Karpas-422 (cell line): Measurements from ENCODE around the gene USP20. TPM values are rescaled to one million over a fixed set of nuclear protein-coding genes. Genes with fewer than 3 reads are reported as not detected.

Experiments used
- DNase-seq: peaks from one replicate; pipeline ENCODE4 v3.0.0-alpha.2; 2015
- H2AFZ ChIP-seq: fragments of 200-600 bp; sonication (generic); 2 replicates; pipeline ENCODE4 v1.6.1; 2014; ENCODE audit warnings: antibody characterized with exemption, low read length, mixed read lengths
- H3K27ac ChIP-seq: fragments of 200-600 bp; sonication (generic); 2 replicates; pipeline ENCODE4 v1.5.1; 2014; ENCODE audit warnings: mild to moderate bottlenecking, low read length, moderate library complexity
- H3K27me3 ChIP-seq: fragments of 200-600 bp; sonication (generic); 2 replicates; pipeline ENCODE4 v1.6.1; 2014; ENCODE audit warnings: low read length, mixed read lengths
- H3K36me3 ChIP-seq: fragments of 200-600 bp; sonication (generic); 2 replicates; pipeline ENCODE4 v1.6.1; 2014; ENCODE audit warnings: low read length, mixed read lengths; ENCODE audit not compliant: insufficient read depth
- H3K4me1 ChIP-seq: fragments of 200-600 bp; sonication (generic); 2 replicates; pipeline ENCODE4 v1.6.1; 2014; ENCODE audit warnings: mild to moderate bottlenecking, low read length, mixed read lengths
- H3K4me2 ChIP-seq: fragments of 200-600 bp; sonication (generic); 2 replicates; pipeline ENCODE4 v1.6.1; 2014; ENCODE audit warnings: low read length, low read depth, mild to moderate bottlenecking; ENCODE audit not compliant: poor library complexity, severe bottlenecking
- H3K4me3 ChIP-seq: fragments of 200-600 bp; sonication (generic); 2 replicates; pipeline ENCODE4 v1.5.1; 2014; ENCODE audit warnings: mild to moderate bottlenecking, antibody characterized with exemption, low read length, mixed read lengths
- H3K79me2 ChIP-seq: fragments of 200-600 bp; sonication (generic); 2 replicates; pipeline ENCODE4 v1.6.1; 2014; ENCODE audit warnings: mild to moderate bottlenecking, low read length, mixed read lengths
- H3K9ac ChIP-seq: fragments of 200-600 bp; sonication (generic); 2 replicates; pipeline ENCODE4 v1.6.0; 2014; ENCODE audit warnings: low read length
- H3K9me2 ChIP-seq: fragments of 200-600 bp; sonication (generic), shearing (Covaris generic); replicated peaks from 2 replicates; pipeline ENCODE4 v1.6.0; 2014; ENCODE audit warnings: mild to moderate bottlenecking, low read length, moderate library complexity; ENCODE audit not compliant: insufficient read depth
- H3K9me3 ChIP-seq: fragments of 300-700, 200-600 bp; sonication (generic); 2 replicates; pipeline ENCODE4 v1.6.1; 2014; ENCODE audit warnings: low read length, mixed read lengths
- H4K20me1 ChIP-seq: fragments of 200-600 bp; sonication (generic); 2 replicates; pipeline ENCODE4 v1.6.1; 2014; ENCODE audit warnings: mild to moderate bottlenecking, antibody characterized with exemption, low read length, low read depth; ENCODE audit not compliant: insufficient read depth
- total RNA-seq: library from RNA; depleted of rRNA; stranded (reverse); fragments of >200 nt; shearing (Covaris generic); gene quantifications from 2 replicates; pipeline ENCODE4 v1.2.3, GENCODE V29; 2014; ENCODE audit warnings: low replicate concordance

The USP20 gene
- total RNA-seq, 1 experiment from 2014 or later = 11.7 TPM

DNA sequence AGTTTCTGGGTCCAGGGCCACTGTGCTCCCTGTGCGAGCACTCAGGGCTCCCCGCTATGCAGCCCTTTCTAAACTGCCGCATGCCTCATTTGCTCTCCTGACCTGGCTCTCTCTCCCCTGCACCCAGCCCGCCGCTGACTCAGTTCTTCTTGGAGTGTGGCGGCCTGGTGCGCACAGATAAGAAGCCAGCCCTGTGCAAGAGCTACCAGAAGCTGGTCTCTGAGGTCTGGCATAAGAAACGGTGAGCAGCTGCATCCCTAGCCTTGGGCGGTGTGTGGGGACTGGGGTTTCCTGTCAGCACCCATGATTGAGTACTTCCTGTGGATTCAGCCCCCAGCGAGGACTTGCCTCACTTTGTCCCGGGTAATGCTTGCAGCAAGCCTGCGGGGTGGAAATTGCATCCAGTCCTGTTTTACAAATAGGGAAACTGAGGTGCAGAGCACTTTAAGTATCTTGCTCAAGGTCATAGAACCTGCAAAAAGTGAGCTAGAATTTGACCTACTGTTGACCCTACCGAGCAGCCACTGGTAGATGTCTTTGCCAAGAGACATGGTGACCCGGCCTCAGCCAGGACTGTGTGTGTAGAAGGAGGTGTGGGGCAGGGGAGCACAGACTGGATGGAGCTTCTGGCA, 27.9 kb downstream of the USP20 start:
- Histone ChIP-seq H4K20me1 (no peaks in the 10 kb centered on the region), H2AFZ (no peak overlapping the region), H3K79me2 (no peaks in the 10 kb centered on the region), H3K9ac (no peak overlapping the region), H3K9me3 (no peaks in the 10 kb centered on the region), H3K4me1 (peaks cover 15% of the 10 kb centered on the region), H3K4me2 (no peak overlapping the region), H3K9me2 (no peaks in the 10 kb centered on the region), H3K4me3 (no peak overlapping the region), H3K27ac (no peak overlapping the region), H3K36me3 (no peaks in the 10 kb centered on the region; the same call in 1 of the 2 replicates), H3K27me3 (no peaks in the 10 kb centered on the region)
- DNase-seq = no peak

DNA sequence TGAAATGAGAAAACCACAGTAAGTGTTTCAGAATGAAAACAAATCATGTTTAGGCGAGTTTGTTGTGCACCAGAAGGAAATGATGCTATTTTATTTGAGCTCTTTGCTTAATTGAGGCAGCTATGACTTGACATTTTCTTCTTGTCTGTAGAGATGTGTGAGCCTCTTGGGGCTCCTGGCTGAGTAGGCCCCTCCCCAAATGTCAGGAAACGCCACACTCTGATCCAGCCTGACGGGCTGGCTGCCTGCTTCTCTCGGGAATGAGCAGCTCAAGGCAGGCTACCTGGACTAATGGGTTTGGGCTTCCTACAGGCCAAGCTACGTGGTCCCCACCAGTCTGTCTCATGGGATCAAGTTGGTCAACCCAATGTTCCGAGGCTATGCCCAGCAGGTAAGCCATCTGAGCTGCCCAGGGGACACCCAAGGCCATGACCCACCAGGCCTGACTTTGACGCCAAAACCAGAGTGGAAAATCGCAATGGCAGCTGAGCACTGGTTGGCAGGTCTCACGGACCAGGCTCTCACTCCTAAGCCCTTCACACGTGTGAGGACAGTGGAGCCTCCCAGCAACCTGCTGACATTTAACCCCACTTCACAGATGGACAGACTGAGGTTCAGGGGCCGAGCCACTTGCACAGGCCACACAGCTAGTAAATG, 29.9 kb downstream of the USP20 start:
- H3K9me2 ChIP-seq = no peaks in the 10 kb centered on the region
- H3K4me2 ChIP-seq = no peak overlapping the region
- H4K20me1 ChIP-seq = no peaks in the 10 kb centered on the region
- no peaks in the 10 kb centered on the region for H3K9me3 ChIP-seq
- DNase-seq = no peak
- H3K4me3 ChIP-seq = no peak overlapping the region
- H3K79me2 ChIP-seq = no peaks in the 10 kb centered on the region
- peak overlapping the region; percentile 25; the same call in 1 of the 2 replicates for H3K27ac ChIP-seq
- H3K27me3 ChIP-seq = no peaks in the 10 kb centered on the region
- H3K9ac ChIP-seq = no peak overlapping the region
- H2AFZ ChIP-seq = no peak overlapping the region
- H3K4me1 ChIP-seq = peaks cover 15% of the 10 kb centered on the region
- no peaks in the 10 kb centered on the region for H3K36me3 ChIP-seq

DNA sequence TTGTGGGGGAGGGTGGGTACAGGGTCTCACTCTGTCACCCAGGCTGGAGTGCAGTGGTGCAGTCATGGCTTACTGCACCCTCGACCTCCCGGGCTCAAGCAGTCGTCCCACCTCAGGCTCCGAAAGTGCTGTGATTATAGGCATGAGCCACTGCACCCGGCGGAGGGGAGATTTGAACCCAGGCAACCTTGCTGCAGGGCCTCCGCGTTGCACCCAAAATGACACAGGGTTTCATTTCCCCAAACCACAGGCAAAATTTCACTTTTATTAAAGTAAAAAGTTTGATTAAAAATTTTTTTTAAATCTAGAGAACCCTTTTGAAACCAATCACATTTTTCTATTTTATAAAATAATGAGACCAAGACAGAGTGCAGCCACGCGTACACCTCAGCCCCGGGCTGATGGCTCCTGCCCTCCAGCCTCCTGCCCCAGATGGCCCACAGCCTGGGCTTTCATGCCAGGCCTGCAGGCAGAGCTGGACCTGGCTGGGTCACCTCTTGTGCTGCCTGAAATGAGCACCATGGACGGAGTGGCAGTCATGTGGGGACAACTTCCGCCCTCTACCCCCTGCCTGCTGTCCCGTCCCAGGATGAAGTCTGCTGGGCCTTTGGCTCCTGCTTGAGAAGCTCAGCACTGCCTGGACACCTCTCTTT, 30.5 kb downstream of the USP20 start:
- DNase-seq = peak; percentile 66
- peaks cover 15% of the 10 kb centered on the region for H3K4me1 ChIP-seq
- no peaks in the 10 kb centered on the region for H4K20me1 ChIP-seq
- no peak overlapping the region for H3K9ac ChIP-seq
- H3K9me2 ChIP-seq = no peaks in the 10 kb centered on the region
- H3K36me3 ChIP-seq = no peaks in the 10 kb centered on the region
- peak overlapping the region; percentile 25 for H3K27ac ChIP-seq
- H3K9me3 ChIP-seq = no peaks in the 10 kb centered on the region
- H3K4me2 ChIP-seq = no peak overlapping the region
- no peak overlapping the region for H2AFZ ChIP-seq
- H3K27me3 ChIP-seq = no peaks in the 10 kb centered on the region
- no peaks in the 10 kb centered on the region for H3K79me2 ChIP-seq
- H3K4me3 ChIP-seq = no peak overlapping the region

- Histone ChIP-seq H3K27ac (peak overlapping the region; percentile 25; the same call in 1 of the 2 replicates), H4K20me1 (no peaks in the 10 kb centered on the region), H2AFZ (no peak overlapping the region), H3K9me3 (no peaks in the 10 kb centered on the region), H3K36me3 (no peaks in the 10 kb centered on the region), H3K79me2 (no peaks in the 10 kb centered on the region), H3K4me2 (no peak overlapping the region), H3K4me3 (no peak overlapping the region), H3K4me1 (peaks cover 15% of the 10 kb centered on the region), H3K9me2 (no peaks in the 10 kb centered on the region), H3K9ac (no peak overlapping the region), H3K27me3 (no peaks in the 10 kb centered on the region)
- no peak for DNase-seq
Observed at GRCh38 chr9:129866394-129867135, 31.3 kb downstream of the USP20 start.

DNA sequence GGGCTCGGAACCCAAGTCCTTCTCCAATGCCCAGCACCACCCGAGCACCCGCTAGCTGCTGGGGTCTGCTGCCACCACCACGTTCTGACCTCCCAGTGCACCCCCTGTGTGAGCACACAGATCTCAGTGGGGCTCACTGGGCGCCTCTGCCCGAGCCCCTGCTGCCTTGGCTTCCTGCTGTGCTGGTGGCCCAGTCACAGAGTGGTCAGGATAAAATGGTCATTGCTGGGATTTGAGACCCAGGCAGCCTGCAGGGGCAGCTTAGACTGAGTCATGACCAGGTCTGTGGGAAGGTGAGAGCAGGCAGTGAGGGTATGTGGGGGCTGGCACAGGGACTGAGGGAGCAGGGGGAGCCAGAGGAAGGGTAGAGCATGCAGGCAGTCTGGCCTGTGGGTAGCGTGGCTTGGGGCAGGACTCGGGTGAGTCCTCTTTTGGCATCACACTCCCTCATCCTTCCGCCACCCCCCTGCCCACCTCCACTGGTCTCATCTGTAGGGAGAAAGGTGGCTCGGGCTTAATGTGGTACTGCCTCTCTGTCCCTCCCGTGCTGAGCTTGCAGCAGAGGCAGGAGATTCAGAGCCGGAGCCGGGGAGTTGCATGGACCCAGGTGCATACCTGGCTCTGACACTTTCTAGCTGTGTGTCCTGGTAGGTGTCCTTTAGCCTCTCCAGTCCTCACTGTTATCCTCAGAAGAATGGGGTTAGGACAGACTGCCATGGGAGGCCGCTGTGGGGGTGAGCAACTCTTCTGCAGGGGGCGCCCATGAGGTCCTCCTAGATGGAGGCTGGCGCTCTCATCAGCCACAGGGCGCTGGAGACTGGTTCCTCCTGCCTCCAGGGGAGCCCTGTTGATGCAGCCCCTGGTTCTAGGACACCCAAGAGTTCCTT, 32.1 kb downstream of the USP20 start:
- Histone ChIP-seq H3K4me2 (no peak overlapping the region), H3K4me3 (no peak overlapping the region), H3K9me2 (no peaks in the 10 kb centered on the region), H3K36me3 (no peaks in the 10 kb centered on the region), H2AFZ (no peak overlapping the region), H3K27ac (no peak overlapping the region), H3K4me1 (peaks cover 15% of the 10 kb centered on the region), H4K20me1 (no peaks in the 10 kb centered on the region), H3K9me3 (no peaks in the 10 kb centered on the region), H3K9ac (no peak overlapping the region), H3K79me2 (no peaks in the 10 kb centered on the region), H3K27me3 (no peaks in the 10 kb centered on the region)
- DNase-seq = peak; percentile 70

- no peaks in the 10 kb centered on the region for H4K20me1 ChIP-seq
- H3K9me3 ChIP-seq = no peaks in the 10 kb centered on the region
- H3K4me3 ChIP-seq = no peak overlapping the region
- H3K4me2 ChIP-seq = no peak overlapping the region
- H3K79me2 ChIP-seq = no peaks in the 10 kb centered on the region
- no peak for DNase-seq
- H3K9me2 ChIP-seq = no peaks in the 10 kb centered on the region
- no peak overlapping the region for H3K27ac ChIP-seq
- peaks cover 15% of the 10 kb centered on the region for H3K4me1 ChIP-seq
- no peaks in the 10 kb centered on the region for H3K36me3 ChIP-seq
- no peak overlapping the region for H3K9ac ChIP-seq
- no peaks in the 10 kb centered on the region for H3K27me3 ChIP-seq
- no peak overlapping the region for H2AFZ ChIP-seq
Observed at GRCh38 chr9:129868023-129868871, 33.0 kb downstream of the USP20 start.

GRCh38 chr9:129868872-129869486, 33.7 kb downstream of the USP20 start:
- no peak for DNase-seq
- H4K20me1 ChIP-seq = no peaks in the 10 kb centered on the region
- H3K4me3 ChIP-seq = no peak overlapping the region
- no peaks in the 10 kb centered on the region for H3K79me2 ChIP-seq
- H3K27ac ChIP-seq = no peak overlapping the region
- H3K4me2 ChIP-seq = no peak overlapping the region
- no peaks in the 10 kb centered on the region for H3K27me3 ChIP-seq
- H2AFZ ChIP-seq = no peak overlapping the region
- H3K9ac ChIP-seq = no peak overlapping the region
- no peaks in the 10 kb centered on the region for H3K36me3 ChIP-seq
- peaks cover 15% of the 10 kb centered on the region for H3K4me1 ChIP-seq
- no peaks in the 10 kb centered on the region for H3K9me3 ChIP-seq
- H3K9me2 ChIP-seq = no peaks in the 10 kb centered on the region
